Common myeloid progenitor, CD34-positive (primary cell): Measurements from ENCODE around the gene ADAT1. TPM values are rescaled to one million over a fixed set of nuclear protein-coding genes. Genes with fewer than 3 reads are reported as not detected.
A peak's percentile ranks its signal among the peaks of the same experiment; 100 is the strongest.

Experiments used
- CTCF ChIA-PET: fragments of 350-600 bp; sonication (Branson Sonifier 250); formaldehyde crosslinking; loops from one replicate; lab custom pipeline; 2021; ENCODE audit warnings: antibody characterized with exemption; lab: Charles Lee
- POLR2A ChIA-PET: fragments of 350-600 bp; sonication (Branson Sonifier 250); formaldehyde crosslinking; loops from one replicate; lab custom pipeline; 2021; ENCODE audit warnings: antibody characterized with exemption; lab: Charles Lee
- DNase-seq, 3 donors: peaks; one replicate each; pipeline versions ENCODE4 v3.0.0 to v3.0.0-alpha.2; 2013
- H3K27ac ChIP-seq, 2 experiments: 1 replicate in 1 of 2; 2 replicates in 1 of 2; pipeline ENCODE4 v1.7.0; 2013; ENCODE audit warnings: inconsistent platforms in 2 of 2, low read length in 2 of 2, mild to moderate bottlenecking in 2 of 2, low read depth in 1 of 2, moderate library complexity in 1 of 2; ENCODE audit not compliant: severe bottlenecking in 2 of 2, insufficient read depth in 1 of 2, poor library complexity in 1 of 2
- H3K27me3 ChIP-seq, 5 experiments: replicated peaks in 2 of 5; 1 replicate in 3 of 5; 2 replicates in 2 of 5; pipeline versions ENCODE4 v1.6.1 to v1.7.0; 2013; ENCODE audit warnings: low read length in 4 of 5, mild to moderate bottlenecking in 2 of 5, moderate library complexity in 2 of 5, inconsistent platforms in 1 of 5; ENCODE audit not compliant: insufficient read depth in 5 of 5, control insufficient read depth in 4 of 5
- H3K36me3 ChIP-seq, 4 experiments: 1 replicate in 2 of 4; 2 replicates in 2 of 4; pipeline versions ENCODE4 v1.6.1 to v1.7.0; 2013; ENCODE audit warnings: low read length in 3 of 4, control low read depth in 1 of 4, mild to moderate bottlenecking in 1 of 4; ENCODE audit not compliant: control insufficient read depth in 4 of 4, insufficient read depth in 4 of 4
- H3K4me1 ChIP-seq, 4 experiments: 1 replicate in 3 of 4; 2 replicates in 1 of 4; pipeline versions ENCODE4 v1.6.1 to v1.7.1; 2013; ENCODE audit warnings: low read length in 3 of 4, mild to moderate bottlenecking in 3 of 4, control low read depth in 1 of 4, inconsistent platforms in 1 of 4, moderate library complexity in 1 of 4; ENCODE audit not compliant: control insufficient read depth in 4 of 4, insufficient read depth in 4 of 4; ENCODE audit errors: control extremely low read depth in 1 of 4
- H3K4me3 ChIP-seq, 7 experiments: 1 replicate in 4 of 7; 2 replicates in 3 of 7; pipeline versions ENCODE4 v1.5.1 to v1.7.0; 2013; ENCODE audit warnings: mild to moderate bottlenecking in 7 of 7, low read length in 6 of 7, moderate library complexity in 6 of 7, inconsistent platforms in 2 of 7, low read depth in 2 of 7, control low read depth in 1 of 7; ENCODE audit not compliant: insufficient read depth in 4 of 7, control insufficient read depth in 1 of 7; ENCODE audit errors: extremely low read depth in 1 of 7
- H3K9me3 ChIP-seq, 5 experiments: 1 replicate in 4 of 5; 2 replicates in 1 of 5; pipeline versions ENCODE4 v1.6.1 to v1.7.1; 2013; ENCODE audit warnings: low read length in 4 of 5, mild to moderate bottlenecking in 2 of 5, inconsistent platforms in 1 of 5, low read depth in 1 of 5, moderate library complexity in 1 of 5; ENCODE audit not compliant: control insufficient read depth in 4 of 5, insufficient read depth in 2 of 5; ENCODE audit errors: control extremely low read depth in 1 of 5
- WGBS: methylation state at CpG from one replicate; pipeline ENCODE4 v1.1.5; 2013; ENCODE audit not compliant: insufficient coverage; 5-methylcytosine and 5-hydroxymethylcytosine counted together
- polyA plus RNA-seq: library from polyadenylated mRNA; unstranded; fragments of 120-200 nt; gene quantifications from one replicate; pipeline ENCODE4 v1.2.1, GENCODE V29; 2013

ADAT1 gene, protein sequence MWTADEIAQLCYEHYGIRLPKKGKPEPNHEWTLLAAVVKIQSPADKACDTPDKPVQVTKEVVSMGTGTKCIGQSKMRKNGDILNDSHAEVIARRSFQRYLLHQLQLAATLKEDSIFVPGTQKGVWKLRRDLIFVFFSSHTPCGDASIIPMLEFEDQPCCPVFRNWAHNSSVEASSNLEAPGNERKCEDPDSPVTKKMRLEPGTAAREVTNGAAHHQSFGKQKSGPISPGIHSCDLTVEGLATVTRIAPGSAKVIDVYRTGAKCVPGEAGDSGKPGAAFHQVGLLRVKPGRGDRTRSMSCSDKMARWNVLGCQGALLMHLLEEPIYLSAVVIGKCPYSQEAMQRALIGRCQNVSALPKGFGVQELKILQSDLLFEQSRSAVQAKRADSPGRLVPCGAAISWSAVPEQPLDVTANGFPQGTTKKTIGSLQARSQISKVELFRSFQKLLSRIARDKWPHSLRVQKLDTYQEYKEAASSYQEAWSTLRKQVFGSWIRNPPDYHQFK
- 22.5 TPM for polyA plus RNA-seq

DNA sequence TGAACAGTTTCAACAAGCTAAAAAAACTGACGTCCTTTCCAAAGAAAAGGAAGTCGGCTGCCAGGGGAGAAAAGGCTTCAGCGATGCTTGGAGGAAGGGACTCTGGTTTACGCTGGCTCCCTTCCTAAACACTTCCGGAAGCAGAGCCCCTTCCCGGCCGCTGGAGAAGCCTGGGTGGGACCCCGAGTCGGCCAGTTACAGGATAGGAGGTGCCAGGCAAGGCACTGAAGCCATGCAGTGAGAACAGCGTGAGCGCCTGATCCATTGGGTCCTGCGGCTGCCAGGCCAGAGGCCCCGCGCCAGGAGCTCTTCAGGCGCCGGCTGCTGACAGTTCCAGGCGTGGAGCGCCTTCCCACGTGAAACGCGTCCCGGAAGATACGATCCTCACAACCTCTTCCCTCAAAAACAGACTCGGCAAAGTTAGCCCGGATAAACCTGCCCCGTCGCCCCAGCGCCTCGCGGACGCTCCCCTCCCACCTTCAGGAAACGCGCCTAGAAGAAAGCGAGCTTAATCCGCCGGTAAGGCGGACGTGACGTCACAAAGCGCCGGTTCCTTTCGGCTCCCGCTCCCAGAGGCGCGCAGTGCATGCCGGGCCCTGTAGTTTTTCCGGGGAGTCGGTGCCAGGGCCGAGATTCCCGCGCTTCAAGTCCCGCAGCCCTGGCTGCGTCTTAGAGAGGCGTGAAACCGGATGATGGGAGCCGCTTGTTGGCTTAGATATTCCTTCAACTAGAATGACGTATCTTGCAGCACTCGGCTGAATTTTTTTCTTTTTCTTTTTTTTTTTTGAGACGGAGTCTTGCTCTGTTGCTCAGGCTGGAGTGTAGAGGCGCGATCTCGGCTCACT, at the start of gene ADAT1:
TSS of gene ADAT1 (minus strand) at position 521 of the 845 bp plus-strand sequence. CDS start 2,482 bp downstream, outside the sequence.
- under 1% methylated on average over 44 of the region's 62 CpGs for WGBS
- Histone ChIP-seq H3K27ac (peak within 1 kb of the TSS; percentile 89 to 95), H3K4me1 (peaks cover 25 to 43% (median 33%) of the 10 kb centered on the region in 4 experiments), H3K27me3 (no peaks in the 10 kb centered on the region), H3K9me3 (no peaks in the 10 kb centered on the region), H3K4me3 (peak within 1 kb of the TSS; percentile 74 to 92 (median 90)), H3K36me3 (peaks cover 17 to 50% (median 23%) of the 10 kb centered on the region in 4 experiments)
- ChIA-PET POLR2A (interaction anchor here (0.6 to 1.5 kb wide), 4 partner anchors 24 to 42 kb away, joined by 3 to 5 read pairs (median 4); partner anchors contain the start of genes KARS1 and TERF2IP), CTCF (interaction anchor here (0.9 to 2.1 kb wide), 11 partner anchors 11 to 151 kb away, joined by 3 to 8 read pairs (median 3); partner anchors contain the start of genes GABARAPL2, KARS1 and TERF2IP)
- DNase-seq: peak; percentile 99 to 100 (median 100)

DNA sequence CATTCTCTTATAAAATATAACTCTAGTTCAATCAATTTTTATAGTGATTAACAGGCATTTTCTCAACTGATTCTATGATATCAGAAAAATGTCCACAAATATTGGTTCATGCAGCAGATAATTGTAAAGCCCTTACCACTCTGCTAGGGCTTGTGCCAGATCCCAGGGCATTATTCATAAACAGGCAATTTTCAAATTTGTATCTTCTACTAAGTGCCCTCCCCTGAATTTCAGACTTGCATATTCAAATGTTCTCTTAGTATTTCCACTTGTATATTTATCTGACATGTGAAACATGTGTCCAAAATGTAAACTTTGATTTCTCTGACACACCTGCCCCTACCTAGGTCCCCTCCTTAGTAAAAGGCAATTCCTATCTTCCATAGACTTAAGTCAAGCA, 44.4 kb upstream of the ADAT1 start:
- Histone ChIP-seq H3K4me3 (no peak overlapping the region), H3K4me1 (no peaks in the 10 kb centered on the region), H3K36me3 (peaks cover 0 to 4% (median 0%) of the 10 kb centered on the region in 4 experiments), H3K27ac (no peak overlapping the region), H3K27me3 (no peaks in the 10 kb centered on the region), H3K9me3 (peaks cover 0 to 3% (median 0%) of the 10 kb centered on the region in 5 experiments)
- ChIA-PET POLR2A (no interaction called here), CTCF (no interaction called here)
- no peak for DNase-seq

DNA sequence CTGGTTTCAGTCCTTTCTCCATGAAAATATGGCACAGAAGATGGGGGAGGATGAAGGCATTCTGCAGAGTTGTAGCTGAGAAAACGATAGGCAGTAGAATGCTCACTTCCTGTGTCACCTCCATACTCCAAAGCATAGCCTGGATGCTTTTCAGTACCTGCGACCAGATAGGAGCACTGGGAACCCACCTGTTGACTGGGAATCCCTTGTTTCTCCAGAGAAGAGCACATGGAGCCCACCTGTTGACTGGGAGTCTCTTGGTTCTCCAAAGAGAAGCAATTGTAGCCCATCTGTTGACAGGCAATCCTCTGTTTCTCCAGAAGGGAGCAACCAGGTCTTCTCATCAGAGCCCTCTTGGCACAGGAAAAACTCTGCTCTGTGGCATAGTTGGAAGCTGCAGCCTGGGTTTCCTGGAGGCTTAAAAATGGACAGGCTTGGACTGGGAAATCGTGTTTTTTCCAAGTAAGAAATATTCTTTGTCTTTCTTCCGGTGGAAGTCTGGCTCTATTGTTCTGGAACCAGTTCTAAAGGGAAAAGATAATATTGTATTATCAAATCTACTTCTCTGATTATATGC, 37.7 kb upstream of the ADAT1 start:
- POLR2A ChIA-PET: no interaction called here
- no peak for DNase-seq

DNA sequence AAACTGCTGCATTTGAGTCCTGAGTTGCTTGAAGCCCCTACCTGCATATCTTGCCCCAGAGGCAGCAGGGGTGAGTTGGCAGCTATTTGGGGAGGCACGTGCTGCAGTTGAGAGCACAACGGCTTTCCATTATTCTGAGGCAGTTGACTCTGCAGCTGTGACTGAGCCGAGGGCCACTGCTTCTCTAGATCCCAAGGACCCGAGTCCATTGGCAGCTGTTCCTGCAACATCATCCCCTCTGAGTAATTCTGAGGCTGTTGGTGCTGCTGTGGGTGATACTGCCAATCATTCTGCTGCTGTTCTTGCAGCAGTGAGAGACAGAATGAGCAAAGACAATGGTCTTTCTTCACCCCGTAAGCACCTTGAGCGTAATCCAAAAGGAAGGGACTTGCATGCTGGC, 37.2 kb upstream of the ADAT1 start:
- no peak for DNase-seq
- CTCF ChIA-PET: interaction anchor here (1.7 kb wide), 1 partner anchor 39 kb away, joined by 6 read pairs; no protein-coding TSS in a partner anchor
- H3K4me1 ChIP-seq: no peaks in the 10 kb centered on the region
- H3K27ac ChIP-seq: no peak overlapping the region
- POLR2A ChIA-PET: no interaction called here
- H3K9me3 ChIP-seq: peaks cover 0 to under 1% (median 0%) of the 10 kb centered on the region in 5 experiments
- H3K27me3 ChIP-seq: no peaks in the 10 kb centered on the region
- no peak overlapping the region for H3K4me3 ChIP-seq
- 98% methylated on average over 6 of the region's 6 CpGs for WGBS
- H3K36me3 ChIP-seq: peaks cover 23 to 40% (median 35%) of the 10 kb centered on the region in 4 experiments

More for the DNA sequence above, 37.7 kb upstream of the ADAT1 start:
- H3K27ac ChIP-seq: no peak overlapping the region
- H3K4me1 ChIP-seq: no peaks in the 10 kb centered on the region
- WGBS: 100% methylated on average over 1 of the region's 4 CpGs
- CTCF ChIA-PET: interaction anchor here (1.7 kb wide), 1 partner anchor 39 kb away, joined by 6 read pairs; no protein-coding TSS in a partner anchor
- H3K4me3 ChIP-seq: no peak overlapping the region
- peaks cover 0 to 3% (median 0%) of the 10 kb centered on the region in 5 experiments for H3K9me3 ChIP-seq
- H3K27me3 ChIP-seq: no peaks in the 10 kb centered on the region
- peaks cover 19 to 35% (median 32%) of the 10 kb centered on the region in 4 experiments for H3K36me3 ChIP-seq

DNA sequence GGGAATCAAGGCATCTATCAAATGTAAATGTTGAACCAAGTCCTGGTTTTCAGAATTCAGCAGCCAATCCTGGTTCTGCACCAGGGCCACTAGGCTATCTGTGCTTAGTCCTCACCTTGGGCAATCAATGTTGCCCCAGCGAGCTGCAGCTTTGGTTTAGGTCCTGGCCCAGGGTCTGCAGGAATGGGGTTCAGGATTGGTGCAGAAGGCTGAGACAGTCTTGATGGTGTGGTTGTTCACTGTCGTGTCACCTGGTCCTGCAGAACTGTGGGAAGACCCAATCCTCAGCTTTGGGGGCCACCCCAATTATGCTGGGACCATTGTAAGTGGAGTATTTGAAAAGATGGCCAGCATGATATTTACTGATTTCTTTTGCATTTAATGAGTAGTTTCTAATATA, 35.1 kb upstream of the ADAT1 start:
- Histone ChIP-seq H3K36me3 (peaks cover 27 to 49% (median 39%) of the 10 kb centered on the region in 4 experiments), H3K27me3 (no peaks in the 10 kb centered on the region), H3K4me3 (no peak overlapping the region), H3K9me3 (no peaks in the 10 kb centered on the region), H3K27ac (no peak overlapping the region), H3K4me1 (peaks cover 0 to 3% (median under 1%) of the 10 kb centered on the region in 4 experiments)
- CTCF ChIA-PET: no interaction called here
- POLR2A ChIA-PET: no interaction called here
- WGBS: 80% methylated on average over 1 of the region's 2 CpGs
- DNase-seq: no peak

DNA sequence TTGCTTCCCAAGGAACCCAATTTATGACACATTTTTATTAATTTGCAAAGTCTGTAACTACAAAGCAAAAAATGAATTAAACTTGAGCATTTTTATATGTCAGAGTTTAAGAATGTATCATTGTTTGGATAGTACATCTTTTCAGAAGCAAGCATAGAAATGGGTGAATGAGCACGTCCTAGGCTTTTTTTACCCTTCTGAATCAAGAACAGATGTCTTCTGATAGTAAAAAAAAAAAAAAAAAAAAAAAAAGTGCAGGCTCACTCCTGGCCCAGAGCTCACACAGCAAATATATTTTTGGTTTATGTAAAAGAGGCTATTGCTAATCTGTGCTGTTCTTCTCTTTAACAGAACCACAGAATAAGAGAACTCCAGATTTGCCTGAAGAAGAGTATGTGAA, 30.8 kb upstream of the ADAT1 start:
- WGBS: no CpG with 5 or more reads among the region's 1 CpG
- ChIA-PET CTCF (no interaction called here), POLR2A (no interaction called here)
- H3K36me3 ChIP-seq: peaks cover 26 to 45% (median 34%) of the 10 kb centered on the region in 4 experiments
- no peak overlapping the region for H3K4me3 ChIP-seq
- DNase-seq: no peak
- no peaks in the 10 kb centered on the region for H3K9me3 ChIP-seq
- H3K4me1 ChIP-seq: peaks cover 10 to 31% (median 21%) of the 10 kb centered on the region in 4 experiments
- H3K27me3 ChIP-seq: no peaks in the 10 kb centered on the region
- H3K27ac ChIP-seq: no peak overlapping the region
